PC-3 (cell line): ENCODE results near the gene PRLH. TPM values are rescaled to one million over a fixed set of nuclear protein-coding genes. Genes with fewer than 3 reads are reported as not detected.
"Not testable (repeated sequence)": the region's sequence is repeated elsewhere in the genome, so short reads cannot be mapped to it uniquely, and the experiment has no call there.

Experiments
- ATAC-seq: fragments of 200-7000 bp; cut with Tn5 transposase; 2 replicates; pipeline ENCODE4 v1.9.1; 2020; ENCODE audit warnings: mild to moderate bottlenecking, moderate library complexity
- BruUV-seq: library from RNA; stranded (reverse); fragments of 400-500 nt; replicated peaks from 2 replicates; lab custom pipeline; 2021; lab: Mats Ljungman, UMichigan
- CTCF ChIA-PET: fragments of 300-600 bp; sonication (Branson Sonifier 250); formaldehyde crosslinking; loops from one replicate; lab custom pipeline; 2022; ENCODE audit warnings: antibody characterized with exemption; lab: Charles Lee
- POLR2A ChIA-PET: fragments of 300-600 bp; sonication (Branson Sonifier 250); formaldehyde crosslinking; loops from one replicate; lab custom pipeline; 2022; ENCODE audit warnings: antibody characterized with exemption; ENCODE audit not compliant: unreplicated experiment; lab: Charles Lee
- DNase-seq: peaks from one replicate; pipeline ENCODE4 v3.0.0-alpha.2; 2015
- H2AFZ ChIP-seq: fragments of 300-600 bp; sonication (generic); 2 replicates; pipeline ENCODE4 v1.6.0; 2016; ENCODE audit warnings: antibody characterized with exemption, low read length
- H3F3A ChIP-seq: fragments of 300-600 bp; sonication (generic); one replicate; pipeline ENCODE4 v1.6.0; 2017; ENCODE audit warnings: antibody characterized with exemption, low read length, control low read depth, mild to moderate bottlenecking; ENCODE audit not compliant: unreplicated experiment
- H3K27ac ChIP-seq: fragments of 300-600 bp; sonication (generic); 2 replicates; pipeline ENCODE4 v1.5.1; 2016; ENCODE audit warnings: mild to moderate bottlenecking, low read length
- H3K27me3 ChIP-seq: fragments of 300-600 bp; sonication (generic); 2 replicates; pipeline ENCODE4 v1.6.1; 2016; ENCODE audit warnings: low read length, mixed read lengths
- H3K36me3 ChIP-seq: fragments of 300-600 bp; sonication (generic); 2 replicates; pipeline ENCODE4 v1.6.1; 2016; ENCODE audit warnings: low read depth, mixed run types, low read length, mixed read lengths
- H3K4me1 ChIP-seq: fragments of 300-600 bp; sonication (generic); 2 replicates; pipeline ENCODE4 v1.5.1; 2016; ENCODE audit warnings: low read length; ENCODE audit not compliant: insufficient read depth
- H3K4me2 ChIP-seq: fragments of 300-600 bp; sonication (generic); 2 replicates; pipeline ENCODE4 v1.6.0; 2016; ENCODE audit warnings: low read length
- H3K4me3 ChIP-seq: fragments of 300-600 bp; sonication (generic); 2 replicates; pipeline ENCODE4 v1.5.1; 2016; ENCODE audit warnings: mild to moderate bottlenecking, low read length, mixed read lengths
- H3K79me2 ChIP-seq: fragments of 300-600 bp; sonication (generic); 2 replicates; pipeline ENCODE4 v1.6.1; 2017; ENCODE audit warnings: low read length, mixed read lengths
- H3K9ac ChIP-seq: fragments of 300-600 bp; sonication (generic); 2 replicates; pipeline ENCODE4 v1.6.0; 2016; ENCODE audit warnings: mild to moderate bottlenecking, low read length
- H3K9me2 ChIP-seq: fragments of 300-600 bp; sonication (generic); replicated peaks from 2 replicates; pipeline ENCODE4 v1.6.1; 2016; ENCODE audit warnings: mixed run types, low read length, mixed read lengths
- H3K9me3 ChIP-seq: fragments of 300-600 bp; sonication (generic); 2 replicates; pipeline ENCODE4 v1.6.1; 2016; ENCODE audit warnings: low read length, mixed read lengths
- H4K20me1 ChIP-seq: fragments of 300-600 bp; sonication (generic); 2 replicates; pipeline ENCODE4 v1.6.1; 2016; ENCODE audit warnings: low read length, mixed read lengths
- CTCF ChIP-seq: fragments of 300-600 bp; sonication (generic); conservative IDR thresholded peaks from 2 replicates; pipeline ENCODE4 v1.5.1; 2017; ENCODE audit warnings: antibody characterized with exemption, low read depth, mild to moderate bottlenecking, low read length
- EZH2 ChIP-seq: fragments of 300-600 bp; sonication (generic); IDR thresholded peaks from one replicate; pipeline ENCODE4 v1.6.1; 2017; ENCODE audit warnings: antibody characterized with exemption, mild to moderate bottlenecking, low read length; ENCODE audit not compliant: unreplicated experiment
- EZH2phosphoT487 ChIP-seq: fragments of 300-600 bp; sonication (generic); IDR thresholded peaks from 2 replicates; pipeline ENCODE4 v1.6.1; 2018; ENCODE audit warnings: mild to moderate bottlenecking, antibody characterized with exemption, low read length, borderline replicate concordance
- intact Hi-C: fragments of 100-400 bp; cut with micrococcal nuclease; formaldehyde crosslinking; loops from 2 replicates; pipeline ENCODE4 v1.9.0; 2023
- total RNA-seq: library from RNA; depleted of rRNA; stranded (reverse); fragments of >200 nt; gene quantifications from 2 replicates; pipeline ENCODE4 v1.2.3, GENCODE V29; 2014

The PRLH gene
- total RNA-seq, 1 experiment from 2014 or later: not detected

GRCh38 chr2:237603718-237604362 is 37.5 kb downstream of the PRLH start:
- H3K79me2 ChIP-seq: no peaks in the 10 kb centered on the region
- no peaks in the 10 kb centered on the region for H3K27me3 ChIP-seq
- ATAC-seq (peak; percentile 72), DNase-seq (peak; percentile 17)
- peak overlapping the region; percentile 22; the same call in 1 of the 2 replicates for H3K4me2 ChIP-seq
- no peaks in the 10 kb centered on the region for H4K20me1 ChIP-seq
- CTCF ChIA-PET: no interaction called here
- H3K4me1 ChIP-seq: 0 out of 2 replicates have a peak, but pooled peaks cover 4% of the 10 kb centered on the region
- H3F3A ChIP-seq: no peaks in the 10 kb centered on the region
- no peaks in the 10 kb centered on the region for H3K9me3 ChIP-seq
- peak overlapping the region; percentile 56 for H2AFZ ChIP-seq
- H3K4me3 ChIP-seq: no peak overlapping the region
- H3K9me2 ChIP-seq: no peaks in the 10 kb centered on the region
- BruUV-seq: no TSS peak
- no peak for TF ChIP-seq EZH2phosphoT487
- TF ChIP-seq CTCF: no peak
- no peak for TF ChIP-seq EZH2
- H3K36me3 ChIP-seq: no peaks in the 10 kb centered on the region
- no peak overlapping the region for H3K9ac ChIP-seq
- intact Hi-C loops: loop anchor here (10.0 kb wide), 1 partner anchor 131 kb away; no protein-coding TSS in a partner anchor
- H3K27ac ChIP-seq: no peak overlapping the region
- POLR2A ChIA-PET: no interaction called here

GRCh38 chr2:237604391-237604790 is 38.0 kb downstream of the PRLH start:
- no TSS peak for BruUV-seq
- H3K36me3 ChIP-seq: no peaks in the 10 kb centered on the region
- no peaks in the 10 kb centered on the region for H3K27me3 ChIP-seq
- H3K9me2 ChIP-seq: no peaks in the 10 kb centered on the region
- ATAC-seq (no peak), DNase-seq (no peak)
- H3K4me3 ChIP-seq: no peak overlapping the region
- no peaks in the 10 kb centered on the region for H3F3A ChIP-seq
- H3K9me3 ChIP-seq: no peaks in the 10 kb centered on the region
- ChIA-PET CTCF (no interaction called here), POLR2A (interaction anchor here (0.6 kb wide), 1 partner anchor 407 kb away, joined by 5 read pairs; no protein-coding TSS in a partner anchor)
- no peak overlapping the region for H2AFZ ChIP-seq
- intact Hi-C loops: loop anchor here (10.0 kb wide), 1 partner anchor 130 kb away; no protein-coding TSS in a partner anchor
- H3K79me2 ChIP-seq: no peaks in the 10 kb centered on the region
- H4K20me1 ChIP-seq: no peaks in the 10 kb centered on the region
- H3K4me1 ChIP-seq: 0 out of 2 replicates have a peak, but pooled peaks cover 4% of the 10 kb centered on the region
- H3K27ac ChIP-seq: no peak overlapping the region
- TF ChIP-seq EZH2 (no peak), CTCF (no peak), EZH2phosphoT487 (no peak)
- H3K9ac ChIP-seq: no peak overlapping the region
- no peak overlapping the region for H3K4me2 ChIP-seq

GRCh38 chr2:237604960-237605359 is 38.6 kb downstream of the PRLH start:
- Histone ChIP-seq H3K27me3 (no peaks in the 10 kb centered on the region), H3K4me1 (0 out of 2 replicates have a peak, but pooled peaks cover 4% of the 10 kb centered on the region), H3K27ac (no peak overlapping the region), H3K9ac (no peak overlapping the region), H3K9me2 (no peaks in the 10 kb centered on the region), H3K4me3 (no peak overlapping the region), H3K4me2 (no peak overlapping the region), H2AFZ (no peak overlapping the region), H3K9me3 (no peaks in the 10 kb centered on the region), H3K79me2 (no peaks in the 10 kb centered on the region), H4K20me1 (no peaks in the 10 kb centered on the region), H3K36me3 (no peaks in the 10 kb centered on the region), H3F3A (no peaks in the 10 kb centered on the region)
- TF ChIP-seq EZH2 (no peak), EZH2phosphoT487 (no peak), CTCF (peak; percentile 47)
- ChIA-PET CTCF (no interaction called here), POLR2A (interaction anchor here (0.6 kb wide), 1 partner anchor 407 kb away, joined by 5 read pairs; no protein-coding TSS in a partner anchor)
- no TSS peak for BruUV-seq
- peak; percentile 30 for DNase-seq
- intact Hi-C loops: loop anchor here (10.0 kb wide), 1 partner anchor 130 kb away; no protein-coding TSS in a partner anchor
- ATAC-seq: peak; percentile 68

- H3K4me1 ChIP-seq, BruUV-seq, DNase-seq, H2AFZ ChIP-seq, H3F3A ChIP-seq, H3K9ac ChIP-seq, POLR2A ChIA-PET, H3K4me3 ChIP-seq, H3K27me3 ChIP-seq, H3K4me2 ChIP-seq, CTCF ChIA-PET, H3K79me2 ChIP-seq, H3K36me3 ChIP-seq, H4K20me1 ChIP-seq, H3K27ac ChIP-seq, ATAC-seq, H3K9me3 ChIP-seq, H3K9me2 ChIP-seq: not testable (repeated sequence)
- intact Hi-C loops: loop anchor here (10.0 kb wide), 1 partner anchor 128 kb away; no protein-coding TSS in a partner anchor
Observed at GRCh38 chr2:237606522-237606921, 40.1 kb downstream of the PRLH start.
